GM18505 (cell line): ENCODE data around the gene PARP15.

ENCODE experiments used
- ATAC-seq: cut with Tn5 transposase; IDR thresholded peaks from one replicate; pipeline ENCODE4 v1.9.1; 2021; ENCODE audit not compliant: unreplicated experiment
- POLR2A ChIP-seq: IDR thresholded peaks from 4 replicates; pipeline ENCODE4 v1.6.1; 2011; ENCODE audit warnings: borderline replicate concordance; ENCODE audit not compliant: insufficient read depth, insufficient read length; ENCODE audit errors: extremely low read depth

Gene PARP15

DNA sequence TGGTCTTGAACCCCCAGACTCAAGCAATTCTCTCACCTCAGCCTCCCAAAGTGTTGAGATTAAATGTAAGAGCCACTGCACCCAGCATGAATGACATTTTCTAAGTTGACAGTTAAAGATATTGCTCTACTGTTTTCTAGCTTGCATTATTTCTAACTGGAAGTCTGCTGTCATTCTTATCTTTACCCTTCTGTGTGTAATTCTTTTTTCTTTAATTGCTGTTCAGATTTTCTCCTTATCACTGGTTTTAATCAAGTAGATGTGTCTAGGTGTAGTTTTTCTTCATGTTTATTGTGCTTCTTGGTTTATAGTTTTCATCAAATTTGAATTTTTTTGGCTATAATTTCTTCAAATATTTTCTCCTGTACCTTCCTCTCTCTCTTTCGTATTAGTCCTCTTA lies 4.9 kb downstream of the PARP15 start:
- no peak for TF ChIP-seq POLR2A
- ATAC-seq: no peak

DNA sequence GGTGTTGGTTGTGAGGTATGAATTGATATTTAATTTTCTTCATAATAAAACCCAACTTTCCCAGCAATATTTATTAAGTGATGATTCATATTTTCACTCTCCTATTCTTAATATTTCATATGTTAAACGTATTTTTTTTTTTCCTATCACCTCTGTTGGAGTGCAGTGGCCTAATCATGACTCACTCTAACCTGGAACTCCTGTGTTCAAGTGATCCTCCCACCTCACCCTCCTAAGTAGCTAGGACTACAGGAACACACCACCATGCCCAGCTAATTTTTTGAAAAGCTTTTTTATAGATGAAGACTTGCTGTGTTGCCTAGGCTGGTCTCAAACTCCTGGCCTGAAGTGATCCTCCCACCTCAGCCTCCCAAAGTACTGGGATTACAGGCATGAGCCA lies 8.6 kb downstream of the PARP15 start:
- no peak for ATAC-seq
- no peak for TF ChIP-seq POLR2A

DNA sequence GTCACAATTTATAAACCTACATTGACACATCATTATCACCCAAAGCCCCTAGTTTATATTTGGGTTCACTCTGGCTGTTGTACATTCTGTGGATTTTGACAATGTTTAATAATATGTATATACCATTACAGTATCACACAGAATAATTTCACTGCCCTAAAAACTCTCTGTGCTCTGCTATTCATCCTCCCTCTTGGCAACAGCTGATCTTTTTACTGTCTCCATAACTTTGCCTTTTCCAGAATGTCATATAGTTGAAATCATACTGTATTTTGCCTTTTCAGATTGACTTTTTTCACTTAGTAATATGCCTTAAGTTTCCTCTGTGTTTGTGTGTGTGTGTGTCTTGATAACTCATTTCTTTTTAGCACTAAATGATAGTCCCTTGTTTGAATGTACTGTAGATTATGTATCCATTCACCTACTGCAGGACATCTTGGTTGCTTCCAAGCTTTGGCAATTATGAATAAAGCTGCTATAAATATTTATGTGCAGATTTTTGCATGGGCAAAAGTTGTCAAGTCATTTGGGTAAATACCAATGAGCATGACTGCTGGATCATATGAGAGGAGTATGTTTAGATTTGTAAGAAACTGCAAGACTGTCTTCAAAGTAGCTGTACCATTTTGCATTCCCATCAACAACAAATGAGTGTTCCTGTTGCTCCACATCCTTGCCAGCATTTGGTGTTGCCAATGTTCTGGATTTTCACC lies 9.5 kb downstream of the PARP15 start:
- no peak for ATAC-seq
- TF ChIP-seq POLR2A: no peak

DNA sequence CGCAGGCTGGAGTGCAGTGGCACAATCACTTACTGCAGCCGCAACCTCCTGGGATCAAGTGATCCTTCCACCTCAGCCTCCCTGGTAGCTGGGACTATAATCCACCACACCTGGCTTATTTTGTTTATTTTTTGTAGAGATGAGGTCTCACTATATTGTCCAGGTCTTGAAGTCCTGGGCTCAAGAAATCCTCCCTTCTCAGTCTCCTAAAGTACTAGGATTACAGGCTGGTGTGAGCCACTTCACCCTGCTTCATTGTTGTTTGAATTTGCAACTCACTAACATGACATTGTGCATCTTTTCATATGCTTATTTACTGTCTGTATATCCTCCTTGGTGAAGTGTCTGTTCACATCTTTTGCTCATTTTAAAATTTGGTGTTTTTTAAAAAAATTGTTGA lies 10.1 kb downstream of the PARP15 start:
- TF ChIP-seq POLR2A: no peak
- no peak for ATAC-seq

DNA sequence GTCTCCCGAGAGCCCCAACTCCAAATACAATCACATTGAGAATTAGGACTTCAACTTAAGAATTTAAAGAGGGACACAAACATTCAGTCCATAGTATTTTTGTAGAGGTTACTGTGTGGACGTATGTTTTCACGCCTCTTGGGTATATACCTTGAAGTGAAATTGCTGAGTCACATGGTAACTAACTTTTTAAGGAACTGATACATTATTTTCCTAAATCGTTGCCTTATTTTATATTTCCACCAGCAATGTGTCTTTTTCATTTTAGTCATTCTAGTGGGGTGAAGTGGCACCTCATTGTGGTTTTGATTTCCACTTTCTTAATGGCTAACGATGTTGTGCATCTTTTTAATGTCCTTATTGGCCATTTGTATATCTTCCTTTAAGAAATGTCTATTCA lies 11.8 kb downstream of the PARP15 start:
- peak; percentile 68 for ATAC-seq

DNA sequence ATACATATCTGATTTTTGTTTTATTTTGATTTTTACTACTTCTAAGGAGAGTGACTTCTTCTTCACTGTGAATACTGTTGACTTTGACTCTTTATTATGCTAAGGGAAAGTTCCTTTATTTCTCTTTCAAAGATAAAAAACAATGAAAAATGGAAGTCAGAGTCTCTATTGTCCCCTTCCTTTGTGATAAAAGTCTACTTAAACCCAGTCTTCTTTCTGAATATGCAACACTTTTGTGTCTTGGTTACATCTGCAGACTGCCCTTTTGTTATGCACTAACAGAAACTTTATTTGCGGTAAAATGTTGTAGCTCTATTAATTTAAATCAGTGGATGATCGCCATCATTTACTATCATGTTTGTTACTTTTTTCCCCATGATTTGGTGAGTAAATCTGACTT lies 13.2 kb downstream of the PARP15 start:
- TF ChIP-seq POLR2A: no peak
- no peak for ATAC-seq

More for the DNA sequence above, 11.8 kb downstream of the PARP15 start:
- TF ChIP-seq POLR2A: no peak

DNA sequence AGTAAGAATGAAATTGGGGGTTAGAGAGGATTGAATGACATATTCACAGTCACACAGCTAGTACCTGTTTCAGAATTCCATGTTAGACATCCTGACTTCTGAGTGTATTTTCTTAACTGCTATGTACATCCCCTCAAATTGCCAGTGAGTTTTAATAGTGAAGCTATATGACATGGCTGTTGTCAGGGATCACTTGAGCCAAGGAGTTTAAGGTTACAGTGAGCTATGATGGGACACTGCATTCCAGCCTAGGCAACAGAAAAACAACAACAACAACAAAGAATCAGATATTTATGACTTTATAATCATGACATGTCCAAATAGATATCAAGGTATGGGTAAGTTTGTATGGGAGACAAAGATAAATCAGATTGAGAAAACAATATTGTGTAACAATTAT lies 16.6 kb downstream of the PARP15 start:
- no peak for ATAC-seq

DNA sequence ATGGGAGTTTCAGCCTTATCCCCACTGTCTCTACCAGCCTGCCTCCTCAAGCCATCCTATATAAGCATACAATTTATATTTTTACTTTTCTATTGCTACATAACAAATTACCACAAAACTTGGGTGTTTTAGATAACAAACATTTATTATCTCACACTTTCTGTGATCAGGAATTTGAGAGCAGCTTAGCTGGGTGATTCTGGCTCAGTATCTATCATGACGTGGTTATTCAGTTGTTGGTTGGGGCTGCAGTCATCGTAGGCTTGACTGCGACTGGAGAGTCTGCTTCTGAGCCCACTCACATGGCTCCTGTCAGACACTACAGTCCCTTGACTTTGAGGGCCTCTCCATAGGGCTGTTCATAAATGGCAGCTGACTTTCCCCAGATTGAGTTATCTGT lies 20.7 kb downstream of the PARP15 start:
- ATAC-seq: no peak
- TF ChIP-seq POLR2A: no peak

More for the DNA sequence above, 16.6 kb downstream of the PARP15 start:
- no peak for TF ChIP-seq POLR2A

DNA sequence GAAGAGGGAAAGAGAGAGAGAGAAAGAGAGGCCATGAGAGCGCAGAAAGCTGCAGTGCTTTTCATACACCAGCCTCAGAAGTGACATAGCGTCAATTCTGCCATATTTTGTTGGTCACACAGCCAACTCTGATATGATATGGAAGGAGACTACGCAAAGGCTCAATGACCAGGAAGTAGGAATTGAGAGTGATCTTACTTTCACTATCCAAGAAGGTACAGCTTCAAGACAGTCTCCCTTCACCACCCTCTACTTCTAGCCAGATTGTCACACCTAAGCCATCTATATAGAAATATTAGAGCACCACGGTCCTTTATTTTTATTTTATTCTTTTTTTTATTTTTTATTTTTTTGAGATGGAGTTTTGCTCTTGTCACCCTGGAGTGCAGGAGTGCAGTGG lies 21.1 kb downstream of the PARP15 start:
- TF ChIP-seq POLR2A: no peak
- ATAC-seq: no peak

DNA sequence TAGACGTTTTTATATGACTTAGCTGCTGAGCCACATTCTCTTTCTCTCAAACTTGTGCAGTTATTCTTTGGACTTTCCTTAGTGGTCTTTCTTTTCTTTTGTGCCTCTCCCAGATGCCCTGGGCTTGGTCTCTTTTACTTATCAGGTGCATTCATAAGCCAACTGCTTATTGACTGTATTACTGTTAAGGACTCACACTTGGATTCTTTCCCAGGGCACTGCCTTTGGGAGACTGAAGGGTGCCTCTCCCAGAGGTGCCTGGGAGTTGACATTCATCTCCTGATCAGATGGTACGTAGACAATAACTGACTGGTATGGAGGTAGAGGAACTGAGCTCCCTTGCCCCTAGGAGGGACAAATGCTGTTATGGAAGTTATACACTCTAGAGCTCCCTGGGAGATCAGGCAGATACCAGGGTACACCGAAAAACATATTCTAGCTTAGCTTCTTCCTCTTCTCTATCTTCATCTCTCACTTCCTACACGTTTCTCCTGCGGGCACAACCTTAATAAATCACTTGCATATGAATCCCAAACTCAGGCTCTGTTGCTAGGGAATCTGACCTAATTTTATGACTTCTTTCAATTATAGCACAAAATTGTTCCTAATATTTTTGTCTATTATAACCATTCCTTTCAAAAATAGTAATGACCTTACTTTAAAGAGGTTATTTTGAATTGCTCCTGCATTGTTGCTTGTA lies 24.7 kb downstream of the PARP15 start:
- no peak for TF ChIP-seq POLR2A
- ATAC-seq: no peak

DNA sequence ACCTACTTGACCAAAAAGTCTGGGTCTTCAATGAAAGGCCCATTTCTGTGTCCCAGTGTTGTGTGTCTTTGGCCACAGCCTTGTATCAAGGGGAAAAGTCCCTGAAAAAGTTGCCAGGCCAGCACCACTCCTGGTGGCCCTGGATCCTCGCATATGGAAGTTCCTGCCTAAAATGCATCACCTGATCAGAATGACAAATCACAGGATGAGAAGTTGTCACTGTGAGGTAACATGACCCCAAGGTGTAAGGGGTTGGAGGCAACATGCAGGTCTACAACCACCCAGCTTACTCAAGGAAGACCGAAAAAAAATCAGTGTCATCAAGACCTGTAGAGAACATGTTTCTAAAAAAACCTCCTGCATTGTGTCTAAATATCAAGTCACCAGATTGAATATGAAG lies 25.6 kb downstream of the PARP15 start:
- no peak for TF ChIP-seq POLR2A
- ATAC-seq: no peak

DNA sequence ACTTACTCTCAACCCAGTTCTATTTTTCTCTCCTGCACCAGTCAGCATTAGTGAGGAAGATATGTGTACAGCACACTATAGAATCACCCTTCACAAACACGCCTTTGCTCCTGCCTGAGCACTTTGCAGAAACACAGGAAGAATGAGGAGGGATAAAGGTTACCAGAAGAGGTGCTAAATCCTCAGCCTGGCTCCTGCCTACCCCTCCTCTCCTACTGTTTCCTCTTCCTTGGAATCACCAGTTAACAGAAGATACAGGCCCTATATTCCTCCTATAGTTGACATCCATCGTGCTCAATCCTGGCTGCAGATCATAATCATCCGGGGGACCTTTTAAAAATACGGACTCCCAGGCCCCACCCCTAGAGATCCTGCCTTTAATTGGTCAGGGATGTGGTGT lies 28.9 kb downstream of the PARP15 start:
- no peak for TF ChIP-seq POLR2A

DNA sequence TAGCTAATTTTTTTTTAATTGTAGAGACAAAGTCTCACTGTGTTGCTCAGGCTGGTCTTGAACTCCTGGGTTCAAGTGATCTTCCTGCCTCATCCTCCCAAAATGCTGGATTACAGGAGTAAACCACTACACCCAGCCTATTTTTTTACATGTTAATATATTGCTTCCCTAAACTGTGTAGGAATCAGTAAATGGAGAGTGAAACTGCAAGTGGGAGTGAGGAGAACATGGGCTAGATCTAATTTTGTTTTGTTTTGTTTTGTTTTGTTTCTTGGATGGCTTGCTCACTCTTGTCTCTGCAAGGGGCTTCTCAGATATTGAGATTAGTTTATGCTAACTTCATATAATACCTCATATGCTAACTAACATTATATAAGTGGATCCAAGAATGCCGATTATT lies 31.5 kb downstream of the PARP15 start:
- TF ChIP-seq POLR2A: no peak

More for the DNA sequence above, 28.9 kb downstream of the PARP15 start:
- ATAC-seq: no peak

More for the DNA sequence above, 31.5 kb downstream of the PARP15 start:
- ATAC-seq: no peak
